Heart right ventricle (tissue), 16 donors: ENCODE data around the gene PPA2. TPM values are rescaled to one million over a fixed set of nuclear protein-coding genes. Genes with fewer than 3 reads are reported as not detected.
A peak's percentile ranks its signal among the peaks of the same experiment; 100 is the strongest.
"Not testable (repeated sequence)": the region's sequence is repeated elsewhere in the genome, so short reads cannot be mapped to it uniquely, and the experiment has no call there.

Source experiments
- ATAC-seq, 8 donors: fragments of 200-7000 bp; cut with Tn5 transposase; one replicate each; pipeline ENCODE4 v1.9.1; 2020; ENCODE audit warnings: mild to moderate bottlenecking in 8 of 8, moderate library complexity in 8 of 8, moderate number of reproducible peaks in 1 of 8
- DNase-seq, 2 donors: peaks; one replicate each; pipeline ENCODE4 v3.0.0-alpha.2; 2020
- H3K27ac ChIP-seq, 10 donors: fragments of 200-600 bp; sonication (generic) in 2 of 10; one replicate each; pipeline versions ENCODE4 v1.5.0 to v1.8.0; 2020 to 2022; ENCODE audit warnings: mild to moderate bottlenecking in 3 of 10
- H3K27me3 ChIP-seq, 7 donors: fragments of 200-600 bp; one replicate each; pipeline ENCODE4 v1.8.0; 2021 to 2022; ENCODE audit warnings: mild to moderate bottlenecking in 2 of 7
- H3K36me3 ChIP-seq, 9 donors: fragments of 200-600 bp; sonication (generic) in 1 of 9; one replicate each; pipeline versions ENCODE4 v1.5.0 to v1.8.0; 2020 to 2022; ENCODE audit warnings: mild to moderate bottlenecking in 2 of 9
- H3K4me1 ChIP-seq, 9 donors: fragments of 200-600 bp; sonication (generic) in 1 of 9; one replicate each; pipeline versions ENCODE4 v1.5.0 to v1.8.0; 2020 to 2022; ENCODE audit warnings: mild to moderate bottlenecking in 4 of 9
- H3K4me3 ChIP-seq, 10 donors: fragments of 200-600 bp; sonication (generic) in 2 of 10; one replicate each; pipeline versions ENCODE4 v1.5.0 to v1.8.0; 2020 to 2022; ENCODE audit warnings: mild to moderate bottlenecking in 7 of 10, moderate library complexity in 2 of 10
- H3K9me3 ChIP-seq, 11 donors: fragments of 200-600 bp in 10 of 11; sonication (generic) in 2 of 11; one replicate each; pipeline versions ENCODE4 v1.5.0 to v1.8.0; 2013 to 2022; ENCODE audit warnings: mild to moderate bottlenecking in 2 of 11, control low read depth in 1 of 11, moderate library complexity in 1 of 11
- CTCF ChIP-seq, 9 donors: fragments of 200-600 bp; sonication (generic) in 2 of 9; IDR thresholded peaks; one replicate each; pipeline versions ENCODE4 v1.5.0 to v1.8.0; 2021 to 2022; ENCODE audit warnings: antibody characterized with exemption in 9 of 9, mild to moderate bottlenecking in 5 of 9, moderate library complexity in 1 of 9
- WGBS, 2 donors: extraction: QIAGEN DNeasy Blood & Tissue Kit; methylation state at CpG; one replicate each; pipeline ENCODE4 v1.1.7; 2013; ENCODE audit warnings: inconsistent platforms in 1 of 2; 5-methylcytosine and 5-hydroxymethylcytosine counted together
- intact Hi-C, 10 donors: fragments of 100-400 bp; cut with DNase I; formaldehyde crosslinking; loops; one replicate each; pipeline versions ENCODE4 v1.11.1 to v1.14.2; 2022
- polyA plus RNA-seq, 2 donors: library from polyadenylated mRNA; stranded (reverse); fragments of 200-250 nt; gene quantifications; one replicate each; pipeline ENCODE4 v1.2.3, GENCODE V29; 2013
- total RNA-seq, 10 donors: library from RNA; stranded (reverse); fragmentation: NEBNext Ultra II Directional in 3 of 10; extraction: Animal tissue kit (Norgen Biotek cat#: 25700) in 3 of 10; gene quantifications; one replicate each; pipeline versions ENCODE4 v1.2.1 to v1.2.4, GENCODE V29; 2021 to 2023
- donor health status: Arrhythmogenic right ventricular cardiomyopathy.
- donor health status: ischemic (EF 13 %, LVEDD 7.1; RV severe dilation, severe dysfunction).
- donor health status: healthy with polysubstance abuse.
- donor health status: DM: no; HTN: yes; CAD: no.
- donor health status: DM: no; HTN: no; CAD: no.
- donor health status: ischemic (EF 25% LVEDD 6.9; RV normal size, moderate dysfunction).
- donor health status: ischemic (EF 25% LVEDD 5.7; RV mildly dilated, moderate dysfunction).
- donor health status: healthy.
- donor health status: DM: yes; HTN: yes; CAD: no.
- donor health status: Ischemic cardiomyopathy.
- donor health status: ischemic (EF 35%, LVEDD 5.7; RV mildly dilated, moderate dysfunction).
- donor health status: nonischemic (EF 11% LVEDD 7.7; RV severe dilation, severe dysfunction).
- donor health status: DM: yes; HTN: yes; CAD: no.
- donor health status: PGD.
- donor health status: ischemic (EF 29% LVEDD 5.4; RV normal size, mild dysfunction).
- donor health status: nonischemic (EF 23%, LVEDD 6.1; RV moderate dilation, normal function).

Gene PPA2
- total and polyA plus RNA-seq, 12 donors = 55.2 to 105 (median 91.6) TPM

- Histone ChIP-seq H3K27me3 (no peaks in the 10 kb centered on the region), H3K4me3 (no peak overlapping the region), H3K27ac (peak overlapping the region in 1 of 10 donors; percentile 99), H3K4me1 (peaks cover 5 to 67% (median 47%) of the 10 kb centered on the region in 9 donors), H3K36me3 (peaks cover 0 to 16% (median 0%) of the 10 kb centered on the region in 9 donors), H3K9me3 (no peaks in the 10 kb centered on the region)
- TF ChIP-seq CTCF (IDR thresholded peaks at IDR 0.05) = no peak
- DNase-seq = no peak
- WGBS, 2 donors = 86 to 88% methylated on average over 1 of the region's 1 CpG
- no peak for ATAC-seq
- intact Hi-C loops = loop anchor here in 7 of 10 donors (2.0 to 10.0 kb wide), 4 partner anchors 225 to 331 kb away; no protein-coding TSS in a partner anchor
Observed at GRCh38 chr4:105469736-105470135, 4.1 kb downstream of the PPA2 start.

GRCh38 chr4:105466580-105466979, 7.3 kb downstream of the PPA2 start:
- peaks cover 0 to 21% (median 0%) of the 10 kb centered on the region in 9 donors for H3K36me3 ChIP-seq
- DNase-seq = no peak
- no peaks in the 10 kb centered on the region for H3K27me3 ChIP-seq
- H3K9me3 ChIP-seq = no peaks in the 10 kb centered on the region
- TF ChIP-seq CTCF (IDR thresholded peaks at IDR 0.05) = no peak
- no peak for ATAC-seq
- no peak overlapping the region for H3K4me3 ChIP-seq
- H3K27ac ChIP-seq = no peak overlapping the region
- H3K4me1 ChIP-seq = peaks cover under 1 to 59% (median 28%) of the 10 kb centered on the region in 9 donors
- intact Hi-C loops = no loop called here
- 93% methylated on average over 6 of the region's 6 CpGs for WGBS, 2 donors

GRCh38 chr4:105464563-105464962, 9.3 kb downstream of the PPA2 start:
- H3K9me3 ChIP-seq, H3K27me3 ChIP-seq, ATAC-seq, H3K4me3 ChIP-seq, DNase-seq, H3K27ac ChIP-seq, intact Hi-C loops: not testable (repeated sequence)
- Histone ChIP-seq H3K4me1 (peaks cover 0 to 55% (median 17%) of the 10 kb centered on the region in 9 donors), H3K36me3 (peaks cover 0 to 21% (median 0%) of the 10 kb centered on the region in 9 donors)
- 97 to 98% methylated on average over 2 of the region's 2 CpGs for WGBS, 2 donors

GRCh38 chr4:105462576-105462975, 11.3 kb downstream of the PPA2 start:
- Histone ChIP-seq H3K27me3 (no peaks in the 10 kb centered on the region), H3K4me1 (peaks cover 0 to 35% (median 6%) of the 10 kb centered on the region in 9 donors), H3K27ac (no peak overlapping the region), H3K9me3 (no peaks in the 10 kb centered on the region), H3K4me3 (no peak overlapping the region), H3K36me3 (peaks cover 0 to 21% (median 0%) of the 10 kb centered on the region in 9 donors)
- TF ChIP-seq CTCF (IDR thresholded peaks at IDR 0.05) = no peak
- no peak for ATAC-seq
- no peak for DNase-seq
- intact Hi-C loops = no loop called here
- WGBS, 2 donors = 92 to 93% methylated on average over 3 of the region's 3 CpGs

- Histone ChIP-seq H3K36me3 (peaks cover 0 to 14% (median 0%) of the 10 kb centered on the region in 9 donors), H3K4me3 (no peak overlapping the region), H3K4me1 (peaks cover 0 to 31% (median 6%) of the 10 kb centered on the region in 9 donors), H3K27ac (peak overlapping the region in 2 of 10 donors; percentile 3 to 61), H3K9me3 (no peaks in the 10 kb centered on the region), H3K27me3 (no peaks in the 10 kb centered on the region)
- ATAC-seq (no peak), DNase-seq (no peak)
- WGBS, 2 donors = 93 to 95% methylated on average over 6 of the region's 6 CpGs
- TF ChIP-seq CTCF (IDR thresholded peaks at IDR 0.05) = no peak
- intact Hi-C loops = no loop called here
Observed at GRCh38 chr4:105461621-105462382, 12.1 kb downstream of the PPA2 start.
